HG03025 (cell line): ENCODE data around the gene NKX6-2.
"Not testable (repeated sequence)": the region's sequence is repeated elsewhere in the genome, so short reads cannot be mapped to it uniquely, and the experiment has no call there.

Experiments used
- ATAC-seq: cut with Tn5 transposase; IDR thresholded peaks from one replicate; pipeline ENCODE4 v1.9.1; 2021; ENCODE audit warnings: mild to moderate bottlenecking, moderate library complexity; ENCODE audit not compliant: unreplicated experiment, low FRiP score

NKX6-2 gene

GRCh38 chr10:132785723-132786475 lies at the start of gene NKX6-2:
Gene NKX6-2 (minus strand): TSS chr10:132786147. CDS start chr10:132785948, 199 bp downstream.
- ATAC-seq: no peak

- ATAC-seq: no peak
Measured at GRCh38 chr10:132834891-132835847, 49.2 kb upstream of the NKX6-2 start.

GRCh38 chr10:132834311-132834761 lies 48.4 kb upstream of the NKX6-2 start:
- no peak for ATAC-seq

GRCh38 chr10:132833421-132834111 lies 47.6 kb upstream of the NKX6-2 start:
- ATAC-seq: no peak

GRCh38 chr10:132832186-132832969 lies 46.4 kb upstream of the NKX6-2 start:
- no peak for ATAC-seq

- ATAC-seq: no peak
Measured at GRCh38 chr10:132829403-132829802, 43.5 kb upstream of the NKX6-2 start.

GRCh38 chr10:132828681-132829080 lies 42.7 kb upstream of the NKX6-2 start:
- no peak for ATAC-seq

GRCh38 chr10:132827861-132828539 lies 42.1 kb upstream of the NKX6-2 start:
- ATAC-seq: no peak

GRCh38 chr10:132827423-132827789 lies 41.5 kb upstream of the NKX6-2 start:
- ATAC-seq: no peak

- no peak for ATAC-seq
Measured at GRCh38 chr10:132826524-132827422, 40.8 kb upstream of the NKX6-2 start.

GRCh38 chr10:132825783-132826523 lies 40.0 kb upstream of the NKX6-2 start:
- not testable (repeated sequence) for ATAC-seq

GRCh38 chr10:132820056-132820455 lies 34.1 kb upstream of the NKX6-2 start:
- ATAC-seq: no peak

GRCh38 chr10:132817701-132818211 lies 31.8 kb upstream of the NKX6-2 start:
- no peak for ATAC-seq

GRCh38 chr10:132816718-132817117 lies 30.8 kb upstream of the NKX6-2 start:
- ATAC-seq: no peak

GRCh38 chr10:132815168-132815857 lies 29.4 kb upstream of the NKX6-2 start:
- no peak for ATAC-seq

GRCh38 chr10:132814469-132814856 lies 28.5 kb upstream of the NKX6-2 start:
- ATAC-seq: no peak
